Skin of body (tissue), 2 donors: ENCODE results near the gene KIF2C. TPM values are rescaled to one million over a fixed set of nuclear protein-coding genes. Genes with fewer than 3 reads are reported as not detected.
A peak's percentile ranks its signal among the peaks of the same experiment; 100 is the strongest.
"Not testable (repeated sequence)": the region's sequence is repeated elsewhere in the genome, so short reads cannot be mapped to it uniquely, and the experiment has no call there.

ENCODE experiments used
- DNase-seq: peaks from one replicate; lab custom pipeline; 2025; lab: John Stamatoyannopoulos, UW
- total RNA-seq: library from RNA; depleted of rRNA; stranded (reverse); fragments of >200 nt; gene quantifications from one replicate; pipeline ENCODE4 v1.2.3, GENCODE V29; 2014

KIF2C gene
- total RNA-seq, 1 donor from 2014 or later: 10.1 TPM

- DNase-seq: no peak
These were observed 53.3 kb downstream of the KIF2C start for GRCh38 chr1:44792736-44793502.

- not testable (repeated sequence) for DNase-seq
These were observed 58.2 kb downstream of the KIF2C start for GRCh38 chr1:44797886-44798285.

- no peak for DNase-seq
These were observed 59.1 kb downstream of the KIF2C start for GRCh38 chr1:44798481-44799365.

GRCh38 chr1:44799770-44800584, 60.3 kb downstream of the KIF2C start, which contains the start of gene PLK3:
PLK3 (plus strand) TSS chr1:44800377; CDS start chr1:44800464, 87 bp downstream.
- peak; percentile 96 for DNase-seq

GRCh38 chr1:44801491-44802305, 62.1 kb downstream of the KIF2C start:
- no peak for DNase-seq

GRCh38 chr1:44802306-44803061, 62.8 kb downstream of the KIF2C start:
- no peak for DNase-seq

GRCh38 chr1:44803062-44803311, 63.4 kb downstream of the KIF2C start:
- DNase-seq: no peak

- no peak for DNase-seq
These were observed 63.9 kb downstream of the KIF2C start for GRCh38 chr1:44803312-44804095.

- no peak for DNase-seq
These were observed 65.8 kb downstream of the KIF2C start for GRCh38 chr1:44805311-44806024.

GRCh38 chr1:44806025-44806703, 66.5 kb downstream of the KIF2C start:
- DNase-seq: no peak

- no peak for DNase-seq
These were observed 67.2 kb downstream of the KIF2C start, which contains the start of gene DYNLT4 for GRCh38 chr1:44806704-44807363. DYNLT4 (minus strand) TSS chr1:44807351; CDS start chr1:44806668, 683 bp downstream.

- peak; percentile 97 for DNase-seq
These were observed 67.9 kb downstream of the KIF2C start for GRCh38 chr1:44807364-44808062.

- peak; percentile 86 for DNase-seq
These were observed 68.7 kb downstream of the KIF2C start, which contains the start of gene BTBD19 for GRCh38 chr1:44808063-44808937. BTBD19 (plus strand) TSS chr1:44808523; CDS start chr1:44808821, 298 bp downstream.

- DNase-seq: peak; percentile 38
These were observed 69.6 kb downstream of the KIF2C start for GRCh38 chr1:44808938-44809917.
